ENCODE results near the gene SIGLEC10.
"Not testable (repeated sequence)": the region's sequence is repeated elsewhere in the genome, so short reads cannot be mapped to it uniquely, and the experiment has no call there.

The SIGLEC10 gene

GRCh38 chr19:51407511-51408131, 9.8 kb downstream of the SIGLEC10 start:
- Histone ChIP-seq H3K36me3 (ENCODE audit: control insufficient read depth, insufficient read depth, low read length) (no peaks in the 10 kb centered on the region), H4K5ac (ENCODE audit: low read length) (no peak overlapping the region), H2BK15ac (replicated peaks; ENCODE audit: low read depth) (no peak overlapping the region), H3K23ac (ENCODE audit: low read length) (no peak overlapping the region), H3K27ac (ENCODE audit: low read depth, low read length) (no peak overlapping the region), H3K9ac (ENCODE audit: low read length) (no peak overlapping the region), H4K8ac (ENCODE audit: low read depth, low read length) (no peak overlapping the region), H3K27me3 (ENCODE audit: insufficient read depth, low read length, poor library complexity) (no peaks in the 10 kb centered on the region), H3K4me3 (ENCODE audit: low read length) (no peak overlapping the region), H3K18ac (ENCODE audit: low read length) (no peak overlapping the region), H3K4ac (ENCODE audit: low read depth, low read length) (no peak overlapping the region), H3K4me2 (ENCODE audit: low read length) (no peak overlapping the region), H3K56ac (ENCODE audit: low read length) (no peak overlapping the region), H3K79me1 (ENCODE audit: low read length) (no peaks in the 10 kb centered on the region), H2BK5ac (ENCODE audit: low read length) (no peak overlapping the region), H3K4me1 (ENCODE audit: control insufficient read depth, low read depth, low read length) (no peaks in the 10 kb centered on the region), H2BK120ac (ENCODE audit: low read depth, low read length) (no peak overlapping the region), H3K79me2 (ENCODE audit: control insufficient read depth, insufficient read depth, low read length) (no peaks in the 10 kb centered on the region), H2AK5ac (ENCODE audit: low read length) (no peak overlapping the region)
- no CpG with 5 or more reads among the region's 6 CpGs for WGBS (ENCODE audit: extremely low coverage, insufficient coverage, low lambda C conversion rate)
- peak; percentile 79 for DNase-seq

GRCh38 chr19:51402117-51402516, 15.3 kb downstream of the SIGLEC10 start:
- Histone ChIP-seq H3K27ac (ENCODE audit: low read depth, low read length) (no peak overlapping the region), H2BK5ac (ENCODE audit: low read length) (no peak overlapping the region), H2BK120ac (ENCODE audit: low read depth, low read length) (no peak overlapping the region), H3K4me2 (ENCODE audit: low read length) (no peak overlapping the region), H2AK5ac (ENCODE audit: low read length) (no peak overlapping the region), H3K56ac (ENCODE audit: low read length) (no peak overlapping the region), H3K27me3 (ENCODE audit: insufficient read depth, low read length, poor library complexity) (no peaks in the 10 kb centered on the region), H3K4me1 (ENCODE audit: control insufficient read depth, low read depth, low read length) (no peaks in the 10 kb centered on the region), H3K79me1 (ENCODE audit: low read length) (no peaks in the 10 kb centered on the region), H4K8ac (ENCODE audit: low read depth, low read length) (no peak overlapping the region), H3K23ac (ENCODE audit: low read length) (no peak overlapping the region), H3K9ac (ENCODE audit: low read length) (no peak overlapping the region), H2BK15ac (replicated peaks; ENCODE audit: low read depth) (no peak overlapping the region), H4K5ac (ENCODE audit: low read length) (no peak overlapping the region), H3K4me3 (ENCODE audit: low read length) (no peak overlapping the region), H3K79me2 (ENCODE audit: control insufficient read depth, insufficient read depth, low read length) (no peaks in the 10 kb centered on the region), H3K36me3 (ENCODE audit: control insufficient read depth, insufficient read depth, low read length) (no peaks in the 10 kb centered on the region), H3K4ac (ENCODE audit: low read depth, low read length) (no peak overlapping the region), H3K18ac (ENCODE audit: low read length) (no peak overlapping the region)
- WGBS (ENCODE audit: extremely low coverage, insufficient coverage, low lambda C conversion rate): no CpG with 5 or more reads among the region's 9 CpGs
- DNase-seq: no peak

DNA sequence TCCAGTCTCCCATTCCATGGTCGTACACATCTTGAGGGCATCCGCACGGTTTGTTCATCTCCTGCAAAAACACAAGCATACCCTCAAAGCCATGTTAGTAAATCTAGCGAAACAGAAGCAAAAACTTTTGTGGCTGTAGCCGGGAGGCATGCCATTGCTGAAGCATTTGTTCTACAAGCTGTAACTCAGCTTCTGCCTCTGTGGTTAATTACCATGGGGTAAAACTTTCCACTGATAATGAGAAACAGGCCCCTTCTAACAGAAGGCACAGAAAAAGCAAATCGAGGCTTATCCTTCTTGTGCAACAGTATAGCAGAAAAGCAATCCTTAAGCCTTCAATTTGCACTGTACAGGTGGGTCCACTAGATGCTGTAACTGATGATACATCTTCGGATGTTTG, 17.5 kb downstream of the SIGLEC10 start:
- H3K4ac ChIP-seq (ENCODE audit: low read depth, low read length); H3K4me2 ChIP-seq (ENCODE audit: low read length); H2BK5ac ChIP-seq (ENCODE audit: low read length); H3K79me1 ChIP-seq (ENCODE audit: low read length); H2BK120ac ChIP-seq (ENCODE audit: low read depth, low read length); H4K8ac ChIP-seq (ENCODE audit: low read depth, low read length); H3K36me3 ChIP-seq (ENCODE audit: control insufficient read depth, insufficient read depth, low read length); H4K5ac ChIP-seq (ENCODE audit: low read length); H3K79me2 ChIP-seq (ENCODE audit: control insufficient read depth, insufficient read depth, low read length); H2AK5ac ChIP-seq (ENCODE audit: low read length); H2BK15ac ChIP-seq (replicated peaks; ENCODE audit: low read depth); H3K27me3 ChIP-seq (ENCODE audit: insufficient read depth, low read length, poor library complexity); H3K56ac ChIP-seq (ENCODE audit: low read length); H3K27ac ChIP-seq (ENCODE audit: low read depth, low read length); H3K4me1 ChIP-seq (ENCODE audit: control insufficient read depth, low read depth, low read length); H3K4me3 ChIP-seq (ENCODE audit: low read length); H3K9ac ChIP-seq (ENCODE audit: low read length); DNase-seq; H3K18ac ChIP-seq (ENCODE audit: low read length); H3K23ac ChIP-seq (ENCODE audit: low read length): not testable (repeated sequence)
- no CpG with 5 or more reads among the region's 7 CpGs for WGBS (ENCODE audit: extremely low coverage, insufficient coverage, low lambda C conversion rate)

GRCh38 chr19:51399231-51399630, 18.2 kb downstream of the SIGLEC10 start:
- no peaks in the 10 kb centered on the region for H3K79me2 ChIP-seq (ENCODE audit: control insufficient read depth, insufficient read depth, low read length)
- DNase-seq: no peak
- H2AK5ac ChIP-seq (ENCODE audit: low read length): no peak overlapping the region
- H3K4me3 ChIP-seq (ENCODE audit: low read length): no peak overlapping the region
- no peaks in the 10 kb centered on the region for H3K4me1 ChIP-seq (ENCODE audit: control insufficient read depth, low read depth, low read length)
- no peak overlapping the region for H4K8ac ChIP-seq (ENCODE audit: low read depth, low read length)
- H3K36me3 ChIP-seq (ENCODE audit: control insufficient read depth, insufficient read depth, low read length): no peaks in the 10 kb centered on the region
- no peaks in the 10 kb centered on the region for H3K27me3 ChIP-seq (ENCODE audit: insufficient read depth, low read length, poor library complexity)
- H3K23ac ChIP-seq (ENCODE audit: low read length): no peak overlapping the region
- H3K4ac ChIP-seq (ENCODE audit: low read depth, low read length): no peak overlapping the region
- H3K27ac ChIP-seq (ENCODE audit: low read depth, low read length): no peak overlapping the region
- WGBS (ENCODE audit: extremely low coverage, insufficient coverage, low lambda C conversion rate): no CpG with 5 or more reads among the region's 5 CpGs
- no peak overlapping the region for H2BK120ac ChIP-seq (ENCODE audit: low read depth, low read length)
- H3K56ac ChIP-seq (ENCODE audit: low read length): no peak overlapping the region
- no peak overlapping the region for H3K4me2 ChIP-seq (ENCODE audit: low read length)
- H3K18ac ChIP-seq (ENCODE audit: low read length): no peak overlapping the region
- no peak overlapping the region for H2BK5ac ChIP-seq (ENCODE audit: low read length)
- H4K5ac ChIP-seq (ENCODE audit: low read length): no peak overlapping the region
- no peak overlapping the region for H3K9ac ChIP-seq (ENCODE audit: low read length)
- peaks cover 3% of the 10 kb centered on the region for H3K79me1 ChIP-seq (ENCODE audit: low read length)
- H2BK15ac ChIP-seq (replicated peaks; ENCODE audit: low read depth): no peak overlapping the region

DNA sequence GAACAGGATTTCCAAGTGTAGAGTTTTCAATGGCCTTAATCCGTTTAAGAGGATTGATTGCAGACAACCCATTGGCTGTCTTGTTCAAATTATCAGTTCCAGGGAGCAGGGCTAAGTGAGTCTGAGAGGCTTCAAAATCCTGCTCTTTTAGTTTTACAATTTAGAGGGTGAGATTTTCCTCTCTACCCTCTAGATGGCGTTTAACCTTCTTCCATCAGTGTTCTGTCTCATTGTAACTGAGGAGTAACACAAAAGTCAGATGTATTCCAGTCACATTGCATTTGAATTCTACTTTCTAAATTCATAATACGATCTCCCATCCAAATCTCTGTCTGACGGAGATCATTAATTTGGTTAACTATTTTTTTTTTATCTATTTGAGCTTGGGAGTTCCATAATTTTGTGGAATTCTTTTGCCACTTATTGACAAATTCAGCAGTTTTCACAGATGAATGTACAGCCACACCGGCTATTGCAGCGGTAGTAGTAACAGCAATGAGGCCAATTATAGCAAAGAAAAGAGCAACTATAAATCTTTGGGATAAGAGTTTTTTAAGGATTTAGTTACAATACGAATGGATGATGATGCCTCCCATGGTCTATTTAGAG, 19.2 kb downstream of the SIGLEC10 start:
- Histone ChIP-seq H3K79me1 (ENCODE audit: low read length) (peaks cover 3% of the 10 kb centered on the region), H3K27me3 (ENCODE audit: insufficient read depth, low read length, poor library complexity) (no peaks in the 10 kb centered on the region), H3K4me2 (ENCODE audit: low read length) (no peak overlapping the region), H3K4me3 (ENCODE audit: low read length) (no peak overlapping the region), H3K36me3 (ENCODE audit: control insufficient read depth, insufficient read depth, low read length) (no peaks in the 10 kb centered on the region), H3K4me1 (ENCODE audit: control insufficient read depth, low read depth, low read length) (peaks cover 3% of the 10 kb centered on the region), H3K9ac (ENCODE audit: low read length) (no peak overlapping the region), H2BK5ac (ENCODE audit: low read length) (no peak overlapping the region), H3K4ac (ENCODE audit: low read depth, low read length) (no peak overlapping the region), H3K79me2 (ENCODE audit: control insufficient read depth, insufficient read depth, low read length) (no peaks in the 10 kb centered on the region), H2BK120ac (ENCODE audit: low read depth, low read length) (no peak overlapping the region), H2AK5ac (ENCODE audit: low read length) (no peak overlapping the region), H3K23ac (ENCODE audit: low read length) (no peak overlapping the region), H4K5ac (ENCODE audit: low read length) (no peak overlapping the region), H3K27ac (ENCODE audit: low read depth, low read length) (no peak overlapping the region), H4K8ac (ENCODE audit: low read depth, low read length) (no peak overlapping the region), H3K18ac (ENCODE audit: low read length) (no peak overlapping the region), H2BK15ac (replicated peaks; ENCODE audit: low read depth) (no peak overlapping the region), H3K56ac (ENCODE audit: low read length) (no peak overlapping the region)
- no CpG with 5 or more reads among the region's 7 CpGs for WGBS (ENCODE audit: extremely low coverage, insufficient coverage, low lambda C conversion rate)
- DNase-seq: peak; percentile 56

- not testable (repeated sequence) for H3K4me3 ChIP-seq (ENCODE audit: low read length); H2BK5ac ChIP-seq (ENCODE audit: low read length); H3K4me1 ChIP-seq (ENCODE audit: control insufficient read depth, low read depth, low read length); H3K23ac ChIP-seq (ENCODE audit: low read length); H4K5ac ChIP-seq (ENCODE audit: low read length); H2AK5ac ChIP-seq (ENCODE audit: low read length); H3K36me3 ChIP-seq (ENCODE audit: control insufficient read depth, insufficient read depth, low read length); H3K27me3 ChIP-seq (ENCODE audit: insufficient read depth, low read length, poor library complexity); H2BK120ac ChIP-seq (ENCODE audit: low read depth, low read length); H3K4me2 ChIP-seq (ENCODE audit: low read length); H3K27ac ChIP-seq (ENCODE audit: low read depth, low read length); H2BK15ac ChIP-seq (replicated peaks; ENCODE audit: low read depth); H3K18ac ChIP-seq (ENCODE audit: low read length); H3K79me2 ChIP-seq (ENCODE audit: control insufficient read depth, insufficient read depth, low read length); H3K4ac ChIP-seq (ENCODE audit: low read depth, low read length); H3K56ac ChIP-seq (ENCODE audit: low read length); H3K79me1 ChIP-seq (ENCODE audit: low read length); H4K8ac ChIP-seq (ENCODE audit: low read depth, low read length); H3K9ac ChIP-seq (ENCODE audit: low read length); DNase-seq
- WGBS (ENCODE audit: extremely low coverage, insufficient coverage, low lambda C conversion rate): no CpG with 5 or more reads among the region's 9 CpGs
Observed at GRCh38 chr19:51397453-51397852, 20.0 kb downstream of the SIGLEC10 start.
